Measurements from ENCODE around the gene FTMT.

DNA sequence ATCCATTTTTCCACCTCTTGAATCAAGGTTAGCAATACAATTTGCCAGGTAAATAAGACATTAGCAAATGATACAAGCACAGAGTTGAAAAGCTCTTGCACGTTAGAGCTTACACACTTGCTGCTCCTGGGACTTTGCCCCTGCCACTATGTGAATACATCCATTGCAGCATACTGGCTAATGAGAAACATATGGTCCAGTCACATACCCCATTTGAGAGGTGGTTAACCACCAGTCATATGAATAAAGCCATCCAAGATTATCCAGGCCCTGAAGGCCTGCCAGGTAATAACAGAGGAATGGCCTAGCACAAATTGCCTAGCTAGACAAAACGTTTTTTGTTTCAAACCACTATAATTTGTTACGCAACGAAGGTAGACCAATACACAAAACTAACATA is 45.8 kb upstream of the FTMT start:
- TF ChIP-seq, protein P1, sequence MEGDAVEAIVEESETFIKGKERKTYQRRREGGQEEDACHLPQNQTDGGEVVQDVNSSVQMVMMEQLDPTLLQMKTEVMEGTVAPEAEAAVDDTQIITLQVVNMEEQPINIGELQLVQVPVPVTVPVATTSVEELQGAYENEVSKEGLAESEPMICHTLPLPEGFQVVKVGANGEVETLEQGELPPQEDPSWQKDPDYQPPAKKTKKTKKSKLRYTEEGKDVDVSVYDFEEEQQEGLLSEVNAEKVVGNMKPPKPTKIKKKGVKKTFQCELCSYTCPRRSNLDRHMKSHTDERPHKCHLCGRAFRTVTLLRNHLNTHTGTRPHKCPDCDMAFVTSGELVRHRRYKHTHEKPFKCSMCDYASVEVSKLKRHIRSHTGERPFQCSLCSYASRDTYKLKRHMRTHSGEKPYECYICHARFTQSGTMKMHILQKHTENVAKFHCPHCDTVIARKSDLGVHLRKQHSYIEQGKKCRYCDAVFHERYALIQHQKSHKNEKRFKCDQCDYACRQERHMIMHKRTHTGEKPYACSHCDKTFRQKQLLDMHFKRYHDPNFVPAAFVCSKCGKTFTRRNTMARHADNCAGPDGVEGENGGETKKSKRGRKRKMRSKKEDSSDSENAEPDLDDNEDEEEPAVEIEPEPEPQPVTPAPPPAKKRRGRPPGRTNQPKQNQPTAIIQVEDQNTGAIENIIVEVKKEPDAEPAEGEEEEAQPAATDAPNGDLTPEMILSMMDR (IDR thresholded peaks at IDR 0.05): no peak
- TF ChIP-seq POLR2A (IDR thresholded peaks at IDR 0.05) (no peak), POLR2AphosphoS5 (IDR thresholded peaks at IDR 0.05) (no peak)

Measured in upper lobe of left lung (tissue), 4 donors.